ENCODE measurements around the gene FBXO7.

FBXO7 gene

DNA sequence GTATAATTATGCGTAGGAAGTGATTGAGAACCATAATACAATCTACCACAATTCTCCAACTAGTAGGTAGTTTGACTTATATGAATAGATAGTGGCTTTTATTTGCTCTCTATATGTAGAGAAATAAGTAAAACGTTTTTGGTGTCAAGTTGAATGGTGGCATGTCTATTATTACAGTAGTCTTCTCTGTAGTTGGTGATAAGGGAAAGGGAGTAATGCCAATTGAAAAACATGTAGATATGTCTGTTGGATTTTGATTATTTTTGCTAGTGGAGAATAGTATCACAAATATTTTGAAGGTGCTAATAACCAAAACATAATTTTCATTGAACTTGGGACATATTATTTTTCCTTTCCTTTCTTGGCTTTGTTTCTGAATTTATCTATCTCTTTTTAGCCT is 17.5 kb downstream of the FBXO7 start:
- DNase-seq = no peak

DNA sequence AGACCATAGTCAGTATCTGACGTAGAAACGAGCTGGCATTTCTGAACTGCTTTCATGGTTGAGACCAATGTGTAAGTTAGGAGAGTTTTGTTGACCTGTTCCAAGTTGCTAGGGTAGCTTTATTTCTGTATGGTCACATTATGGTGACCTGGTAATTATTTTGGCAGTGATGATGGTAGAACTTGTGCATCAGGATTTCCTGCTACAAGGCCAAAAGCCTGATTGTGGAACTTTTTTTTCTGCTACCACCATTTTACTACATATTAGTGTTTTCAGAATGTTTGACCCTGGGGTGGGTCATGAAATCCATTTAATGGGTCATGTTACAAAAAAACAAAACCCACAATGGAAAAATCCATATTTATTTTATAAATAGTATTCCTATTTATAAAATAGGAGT is 18.9 kb downstream of the FBXO7 start:
- DNase-seq = no peak

DNA sequence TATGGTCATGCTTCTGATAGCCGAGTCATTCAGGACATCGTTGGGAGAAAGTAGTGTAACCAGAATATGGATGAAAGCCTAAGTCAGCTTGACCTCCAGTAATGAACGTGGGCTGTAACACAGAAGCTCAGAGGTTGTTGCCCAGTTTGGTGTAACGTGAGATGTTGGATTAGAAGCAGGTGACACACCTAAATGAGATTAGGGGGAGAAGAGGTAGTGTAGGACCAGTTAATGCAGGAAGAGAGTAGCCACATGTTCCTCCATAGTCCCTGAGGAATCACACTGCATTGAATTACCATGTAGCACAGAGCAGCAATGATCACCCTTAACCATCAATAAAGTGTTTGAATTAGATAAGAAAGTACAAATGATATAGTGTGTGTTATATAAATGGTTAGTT is 20.4 kb downstream of the FBXO7 start:
- no peak for DNase-seq

DNA sequence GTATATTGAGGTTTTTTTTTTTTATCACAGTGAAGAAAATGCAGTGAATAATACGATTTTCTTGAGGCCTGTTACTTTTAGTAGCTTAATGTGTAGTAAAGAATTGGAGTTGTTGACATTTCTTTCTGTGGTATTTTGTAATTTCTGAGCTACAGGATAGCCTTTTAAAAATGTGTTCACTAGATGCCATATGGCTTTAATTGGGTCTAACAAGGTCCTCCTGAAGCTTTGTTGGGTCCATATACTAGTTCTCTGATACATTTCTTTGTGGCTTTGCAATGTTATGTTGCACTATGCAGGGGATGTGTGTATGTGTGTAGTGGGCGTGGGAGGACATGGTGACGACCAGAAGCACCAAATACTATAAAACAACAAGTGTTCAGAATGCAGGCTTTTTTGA is 25.1 kb downstream of the FBXO7 start:
- DNase-seq = no peak

DNA sequence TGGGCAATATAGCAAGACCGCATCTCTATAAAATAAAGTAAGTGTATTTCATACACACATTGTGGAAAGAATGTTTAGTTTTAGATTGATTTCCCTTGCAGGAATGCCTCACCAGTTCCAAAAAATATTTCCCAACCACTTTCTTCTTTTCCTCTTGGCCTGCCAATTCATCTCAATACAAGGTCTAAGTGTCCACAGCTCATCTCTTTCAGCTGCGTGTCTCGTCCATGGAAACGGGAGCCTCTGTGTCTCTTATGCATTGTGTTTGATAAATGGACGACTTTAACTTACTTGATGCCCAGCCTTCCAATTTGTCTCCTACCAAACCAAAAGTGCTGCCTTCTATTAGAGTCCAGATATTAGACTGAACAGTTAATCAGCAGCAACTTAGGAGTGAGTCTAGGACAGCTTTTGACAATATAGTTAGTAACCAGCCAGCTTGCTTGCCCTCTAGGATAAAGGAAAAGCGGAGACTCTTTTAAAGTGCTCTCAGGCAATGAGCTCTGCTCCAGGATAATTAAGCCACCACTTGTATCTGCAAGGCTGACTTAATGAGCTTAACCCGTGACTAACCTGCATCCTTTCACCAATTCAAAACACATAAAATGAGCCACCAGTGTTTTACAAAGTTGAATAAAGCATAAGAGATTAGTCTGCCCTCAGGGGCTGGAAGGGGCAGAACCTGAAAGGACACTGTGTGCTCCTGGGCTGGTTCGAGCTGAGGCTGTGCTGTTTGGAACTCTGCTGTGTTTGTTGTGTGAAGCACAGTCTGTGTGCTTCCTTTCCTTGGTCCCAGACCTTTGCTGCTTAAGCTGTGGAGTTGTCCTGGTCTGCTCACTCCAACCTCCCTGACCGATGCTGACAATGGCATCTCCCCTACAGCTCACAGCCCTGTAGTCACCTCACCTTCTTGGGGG is 27.5 kb downstream of the FBXO7 start:
- no peak for DNase-seq

DNA sequence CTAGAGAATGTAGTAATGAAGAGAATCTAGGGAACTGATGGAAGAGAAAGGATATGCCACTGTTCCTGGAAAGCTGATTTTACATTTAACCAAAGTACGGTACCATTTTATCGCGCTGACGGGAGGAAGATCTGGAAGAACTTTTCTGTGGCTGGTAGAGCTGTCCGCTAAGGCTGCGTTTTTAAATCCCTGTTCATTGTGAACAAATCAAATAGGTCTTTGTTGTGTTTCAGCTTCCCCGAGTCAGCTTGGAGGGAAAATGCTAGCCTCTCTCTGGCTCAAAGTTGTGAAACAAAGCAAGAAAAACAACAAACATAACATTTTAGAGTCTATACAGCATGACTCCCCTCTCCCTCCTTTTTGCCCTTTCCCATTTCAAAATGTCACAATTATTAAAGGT is 34.4 kb downstream of the FBXO7 start:
- DNase-seq = no peak

DNA sequence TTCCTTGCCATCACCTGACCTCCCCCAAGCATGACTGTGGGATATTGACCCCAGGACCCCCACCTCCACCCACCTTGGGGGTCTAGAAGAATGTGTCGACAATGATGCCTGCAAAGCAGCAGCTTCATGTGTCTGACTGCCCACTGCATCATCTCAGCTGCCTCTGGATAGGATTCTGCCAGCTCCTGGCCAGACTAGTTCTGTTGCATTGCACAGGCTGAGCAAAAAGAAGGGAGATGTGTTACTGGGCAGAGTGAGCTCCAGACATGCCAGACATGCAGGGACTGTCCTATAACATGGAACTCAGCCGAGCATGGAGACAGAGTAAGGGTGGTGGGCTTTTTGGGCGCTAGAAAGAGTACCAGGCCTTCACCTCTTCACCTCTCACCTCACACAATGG is 36.7 kb downstream of the FBXO7 start:
- DNase-seq = no peak

DNA sequence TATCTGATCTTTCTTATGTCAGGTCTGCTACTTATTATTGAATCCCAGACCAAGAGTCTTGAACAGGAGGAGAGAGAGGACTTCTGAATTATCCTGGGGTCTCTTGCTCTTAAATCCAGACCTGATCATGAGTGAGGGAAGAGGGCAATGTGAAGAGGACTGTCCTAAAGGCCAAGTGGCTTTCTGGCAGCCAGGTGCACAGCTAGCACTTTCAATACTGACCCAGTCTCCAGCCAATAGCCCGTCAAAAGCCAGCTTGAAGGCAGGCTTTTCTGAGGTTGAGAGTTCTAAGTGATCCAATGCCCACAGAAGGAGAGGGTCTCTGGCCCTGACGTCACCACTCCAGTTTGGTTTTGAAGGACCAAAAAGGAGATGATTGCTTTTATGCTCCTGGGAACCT is 37.2 kb downstream of the FBXO7 start:
- no peak for DNase-seq

DNA sequence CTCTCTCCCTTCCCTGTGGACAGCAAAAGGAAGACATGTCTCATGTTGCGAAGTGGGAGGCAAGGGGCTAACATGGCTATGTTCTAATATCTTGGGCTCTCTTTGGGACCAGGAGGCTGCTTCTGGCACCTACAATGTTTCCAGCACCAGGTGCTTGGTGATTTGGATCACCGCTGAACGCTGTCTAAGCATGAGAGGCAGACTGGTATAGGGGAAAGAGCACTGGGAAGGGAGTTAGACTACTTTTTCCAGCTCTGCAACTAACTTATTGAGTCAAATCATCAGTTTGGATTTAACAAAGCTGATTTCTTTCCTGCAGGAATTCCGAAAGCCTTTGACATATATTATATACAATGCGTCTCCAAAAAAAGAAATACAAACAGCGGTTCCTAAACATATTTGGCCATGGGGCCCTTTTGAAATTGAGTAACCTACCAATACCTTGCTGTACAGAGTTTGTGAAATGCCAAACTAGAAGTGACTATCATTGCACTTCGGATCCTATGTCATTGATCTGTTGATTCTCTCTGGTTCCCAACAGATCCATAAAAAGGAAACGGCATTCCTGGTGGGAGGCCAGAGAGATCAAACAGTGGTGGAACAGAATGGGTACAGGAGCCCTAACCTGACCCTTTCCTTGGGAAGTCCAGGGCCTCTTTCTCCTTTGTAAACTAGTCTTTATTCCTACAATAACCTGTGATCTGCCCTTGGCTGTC is 37.8 kb downstream of the FBXO7 start:
- no peak for DNase-seq

DNA sequence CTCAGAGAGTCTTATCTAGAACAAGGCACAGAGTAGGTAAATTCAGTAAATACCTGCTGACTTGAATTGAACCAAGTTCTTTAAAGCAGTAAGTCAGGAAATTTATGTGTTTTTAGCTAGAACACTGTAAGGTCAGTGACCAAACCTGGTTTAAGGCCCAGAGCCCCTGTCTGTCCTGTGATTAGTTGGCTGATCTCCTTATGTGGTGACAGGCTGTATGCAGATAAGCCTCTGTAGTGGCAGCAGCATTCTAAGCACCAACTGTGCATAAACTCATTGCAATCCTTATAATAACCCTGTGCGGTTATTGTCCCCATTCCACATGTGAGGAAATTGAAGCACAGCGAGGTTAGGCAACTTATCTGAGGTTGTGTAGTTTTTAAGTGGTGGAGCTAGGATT is 40.5 kb downstream of the FBXO7 start:
- DNase-seq = no peak

DNA sequence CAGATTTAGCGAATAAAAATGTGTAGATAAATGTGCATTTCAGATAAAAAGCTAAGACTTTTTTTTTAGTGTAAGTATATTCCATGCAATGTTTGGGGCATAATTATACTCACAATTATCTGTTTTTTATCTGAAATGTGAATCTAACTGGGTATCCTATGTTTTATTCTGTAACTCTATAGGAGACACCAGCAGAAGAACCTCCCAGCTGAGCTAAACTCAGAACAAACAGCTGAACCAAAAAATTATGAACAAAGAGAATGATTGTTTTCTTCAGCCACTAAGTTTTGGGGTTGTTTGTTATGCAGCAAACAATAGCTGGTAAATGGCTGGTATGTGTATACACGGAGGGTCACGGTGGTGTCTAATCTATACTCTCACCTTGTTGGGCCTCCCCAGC is 42.9 kb downstream of the FBXO7 start:
- DNase-seq = no peak

DNA sequence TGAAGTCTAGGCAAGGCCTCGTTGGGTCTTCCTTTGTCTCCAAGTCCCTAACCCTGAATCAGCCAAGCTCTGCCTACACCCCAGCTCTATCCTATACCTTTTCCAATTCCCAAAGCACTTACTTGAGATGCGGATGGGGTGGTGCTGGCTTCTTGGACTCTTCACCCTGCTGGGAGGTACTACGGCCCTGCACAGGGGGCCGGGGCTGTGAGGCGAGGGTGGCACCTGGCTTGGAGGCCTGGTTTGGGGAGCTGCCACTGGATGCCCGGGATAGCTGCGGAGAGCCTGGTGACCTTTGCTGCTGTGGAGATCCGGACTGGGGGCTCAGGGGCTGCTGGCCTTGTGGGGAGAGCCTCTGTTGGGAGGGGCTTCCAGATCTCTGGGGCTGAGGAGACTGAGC is 43.3 kb downstream of the FBXO7 start:
- DNase-seq = no peak

DNA sequence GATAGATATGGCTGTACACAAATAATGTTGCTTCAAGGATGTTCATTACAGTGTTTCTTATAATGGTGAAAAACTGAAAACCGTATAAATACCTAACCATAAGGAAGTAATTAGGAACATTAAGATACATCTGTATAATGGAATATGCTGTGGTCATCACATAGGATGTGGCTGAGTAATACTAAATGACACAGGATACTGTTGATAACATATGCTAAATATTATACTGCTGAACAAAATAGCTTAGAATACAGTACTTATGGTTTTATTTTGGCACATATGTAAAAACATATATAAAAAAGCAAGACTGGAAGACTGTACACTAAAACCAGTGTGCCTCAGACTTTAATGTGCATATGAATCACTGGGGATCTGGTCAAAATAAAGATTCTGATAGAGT is 43.8 kb downstream of the FBXO7 start:
- no peak for DNase-seq

DNA sequence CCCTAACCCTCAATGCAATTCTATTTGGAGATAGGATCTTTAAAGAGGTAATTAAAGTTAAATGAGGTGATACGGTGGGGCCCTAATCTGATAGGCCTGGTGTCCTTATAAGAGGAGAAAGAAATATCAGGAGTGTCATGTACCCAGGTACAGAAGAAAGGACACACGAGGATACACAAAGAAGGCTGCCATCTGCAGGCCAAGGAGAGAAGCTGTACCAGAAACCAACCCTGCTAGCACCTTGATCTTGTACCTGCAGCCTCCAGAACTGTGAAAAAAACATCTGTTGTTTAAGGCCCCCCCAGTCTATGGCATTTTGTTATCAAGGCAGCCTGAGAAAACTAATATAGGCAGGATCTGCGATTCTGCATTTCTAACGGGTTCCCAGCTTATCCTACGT is 44.2 kb downstream of the FBXO7 start:
- DNase-seq = no peak

DNA sequence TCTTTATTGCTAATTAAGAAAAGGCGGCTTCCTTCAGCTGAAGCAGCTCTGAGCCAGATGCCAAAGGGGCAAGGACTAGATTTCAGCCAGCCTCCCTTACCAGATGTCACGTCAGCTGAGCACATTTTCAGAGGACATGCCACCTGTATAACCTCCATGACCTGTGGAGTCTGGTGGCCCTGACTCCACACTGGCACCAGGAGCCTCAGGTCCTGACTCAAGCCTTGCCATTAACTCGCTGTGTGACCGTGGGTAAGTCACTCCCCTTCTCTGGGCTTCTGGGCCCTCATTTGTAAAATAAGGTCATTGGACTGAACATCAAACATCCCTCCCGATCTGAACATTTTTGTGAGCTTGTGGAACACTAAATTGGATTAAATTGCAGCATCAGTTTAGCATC is 46.0 kb downstream of the FBXO7 start:
- no peak for DNase-seq

DNA sequence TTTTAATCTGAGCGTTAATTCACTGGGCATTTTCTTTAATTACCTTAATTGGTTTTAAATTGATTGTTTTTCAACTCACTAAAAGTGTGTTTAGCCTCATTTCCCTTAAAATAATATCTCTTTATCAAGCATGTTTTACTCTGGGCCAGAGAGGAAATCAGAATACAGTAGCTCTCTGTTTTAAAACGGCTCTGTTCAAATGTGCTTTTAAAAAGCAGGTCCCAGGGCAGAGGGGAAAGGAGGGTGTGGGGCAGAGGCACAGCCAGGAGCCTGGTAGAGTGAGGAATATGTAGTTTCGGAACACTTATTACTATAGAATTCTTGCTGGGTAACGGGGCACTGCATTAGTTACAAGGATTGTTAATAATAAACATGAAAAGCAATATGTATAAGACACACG is 47.6 kb downstream of the FBXO7 start:
- DNase-seq = no peak

DNA sequence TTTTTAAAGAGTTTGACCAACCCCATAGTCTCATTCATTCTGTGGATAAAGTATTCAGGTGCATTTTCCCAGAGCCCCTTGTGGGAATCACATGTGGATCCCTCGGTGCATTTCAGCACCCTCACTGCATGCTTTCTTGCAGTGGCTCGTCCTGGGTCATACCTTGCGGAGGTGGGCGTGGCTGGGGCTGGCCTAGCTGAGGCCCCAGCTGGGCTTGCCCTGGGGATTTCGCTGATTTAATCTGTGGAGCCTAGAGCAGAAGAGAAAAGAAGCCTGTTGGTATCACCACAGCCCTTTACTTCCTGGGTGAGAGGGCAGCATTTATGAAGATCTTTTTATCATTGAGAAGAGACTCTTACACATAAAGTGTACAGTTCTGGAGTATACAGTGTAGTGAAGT is 53.1 kb downstream of the FBXO7 start:
- DNase-seq = no peak

DNA sequence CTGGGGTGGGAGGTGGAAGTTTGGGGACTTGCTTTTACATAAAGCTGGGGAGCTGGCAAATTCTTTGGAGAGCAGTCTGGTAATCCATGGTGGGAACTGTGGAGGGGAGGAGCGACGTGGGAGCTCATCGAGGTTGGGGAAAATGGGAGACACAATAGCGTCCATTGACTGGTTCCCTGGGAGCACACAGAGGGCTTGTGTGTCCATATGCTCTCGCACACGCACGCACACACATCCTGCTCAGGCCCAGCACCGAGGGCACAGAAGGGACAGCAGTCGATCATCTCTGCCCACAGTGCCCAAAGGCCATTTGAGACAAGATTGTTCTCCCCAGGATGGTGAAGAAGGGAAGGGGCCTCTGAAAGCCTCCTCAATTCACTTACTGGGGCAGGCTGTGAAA is 53.7 kb downstream of the FBXO7 start:
- no peak for DNase-seq

DNA sequence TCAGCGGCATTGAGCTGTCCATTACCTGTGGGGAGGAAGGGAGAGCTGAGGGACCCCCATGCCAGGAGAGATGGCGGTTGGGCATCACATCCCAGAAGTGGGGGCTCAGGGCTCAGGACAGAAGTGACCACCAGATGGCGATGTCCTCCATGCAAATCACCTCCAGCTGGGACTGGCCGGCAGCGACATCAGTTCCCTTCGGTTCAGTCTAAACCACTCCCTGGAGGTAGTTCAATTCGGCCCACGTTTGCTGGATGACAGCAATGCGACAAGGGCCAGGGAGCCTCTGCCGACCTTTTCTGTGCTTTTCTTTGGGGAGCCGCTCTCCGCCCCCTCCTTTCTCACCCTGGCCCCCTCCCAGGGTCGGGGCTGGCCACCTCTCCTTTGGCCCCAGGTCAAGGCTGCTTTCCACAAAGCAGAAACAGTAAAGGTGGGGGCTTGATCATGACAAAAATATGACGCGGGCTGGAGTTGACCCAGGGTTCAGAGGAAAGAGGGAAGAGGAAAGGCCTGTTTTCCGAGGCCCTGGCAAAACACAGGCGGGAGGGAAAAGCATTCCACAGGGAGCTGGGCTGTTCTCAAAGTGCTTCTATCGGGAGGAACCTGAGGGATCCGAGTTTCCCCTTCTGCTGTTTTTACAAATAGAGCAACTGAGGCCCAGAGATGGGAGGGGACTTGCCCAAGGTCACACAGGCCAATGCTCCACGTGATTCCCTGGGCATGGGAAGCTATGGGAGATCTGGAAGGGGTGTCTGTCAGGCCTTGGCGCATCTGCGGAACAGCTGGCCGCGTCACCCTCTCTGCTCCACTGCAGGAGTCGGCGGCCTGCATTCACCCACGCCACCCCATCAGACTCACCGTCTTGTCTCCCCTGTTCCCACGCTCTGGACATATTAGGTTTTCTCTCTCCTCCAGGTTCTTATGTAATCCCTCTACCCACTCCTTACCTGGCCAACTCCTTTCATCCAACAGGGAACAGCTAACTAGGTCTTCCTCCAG is 54.7 kb downstream of the FBXO7 start:
- DNase-seq = peak; percentile 59

DNA sequence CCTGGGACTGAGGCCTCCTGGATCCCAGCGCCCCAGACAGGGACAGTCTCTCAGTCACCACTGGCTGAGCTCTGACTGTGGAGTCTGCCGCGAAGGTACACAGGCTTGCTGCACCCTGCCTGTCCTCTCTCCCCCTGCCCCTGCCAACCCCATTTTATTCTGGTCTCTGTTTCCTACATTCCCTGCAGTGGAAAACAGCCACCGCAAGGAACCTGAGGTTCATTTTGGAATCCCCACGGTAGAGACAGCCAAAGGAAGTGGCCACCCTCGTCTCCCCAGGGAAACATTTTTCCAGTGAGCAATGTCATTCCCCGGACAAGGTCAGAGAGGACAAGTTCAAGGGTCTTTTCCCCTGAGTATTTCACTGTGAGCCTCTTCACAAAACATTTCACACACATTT is 56.6 kb downstream of the FBXO7 start:
- DNase-seq = no peak

DNA sequence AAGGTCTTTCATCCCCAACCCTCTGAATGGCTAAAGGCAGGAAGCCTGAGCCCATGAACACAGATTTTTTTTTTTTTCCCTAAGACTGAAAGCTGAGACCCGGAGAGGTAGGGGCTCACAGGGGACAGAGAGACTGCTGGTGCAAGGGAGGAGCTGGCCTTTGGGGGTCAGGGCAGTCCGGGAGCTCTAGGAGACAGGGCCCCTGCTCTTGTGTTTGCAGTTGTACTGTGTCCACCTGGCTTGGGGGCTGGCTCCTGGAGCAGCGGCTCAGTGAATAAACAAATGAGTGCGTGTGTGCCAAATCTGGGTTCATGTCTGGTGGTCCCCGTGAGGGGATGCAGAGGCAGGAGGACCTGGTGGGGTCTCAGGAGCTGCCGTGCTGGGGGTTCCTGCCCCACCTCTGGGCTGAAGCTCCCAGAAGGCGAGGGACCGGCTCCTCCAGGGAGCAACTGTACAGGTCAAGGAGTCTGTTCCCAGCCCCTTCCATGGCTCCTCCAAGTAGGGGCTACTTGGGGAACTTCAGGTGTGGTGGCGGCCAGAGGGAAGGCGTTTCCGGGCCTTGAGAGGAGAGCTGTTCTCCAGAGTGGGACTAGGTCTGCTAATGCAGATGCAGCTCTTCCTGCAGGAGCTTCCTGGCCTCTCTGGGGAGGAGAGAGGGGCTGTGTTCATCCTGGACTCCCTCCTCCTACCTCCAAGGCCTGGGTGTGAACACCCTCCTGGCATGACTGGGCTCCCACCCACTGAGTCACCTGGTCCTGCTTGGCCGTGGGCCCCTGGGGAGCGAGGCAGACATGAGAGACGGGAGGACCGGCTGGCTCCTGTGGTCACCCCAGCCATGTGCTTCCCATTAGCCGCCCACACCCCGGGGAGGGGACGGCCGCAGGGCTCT is 57.6 kb downstream of the FBXO7 start:
- no peak for DNase-seq

DNA sequence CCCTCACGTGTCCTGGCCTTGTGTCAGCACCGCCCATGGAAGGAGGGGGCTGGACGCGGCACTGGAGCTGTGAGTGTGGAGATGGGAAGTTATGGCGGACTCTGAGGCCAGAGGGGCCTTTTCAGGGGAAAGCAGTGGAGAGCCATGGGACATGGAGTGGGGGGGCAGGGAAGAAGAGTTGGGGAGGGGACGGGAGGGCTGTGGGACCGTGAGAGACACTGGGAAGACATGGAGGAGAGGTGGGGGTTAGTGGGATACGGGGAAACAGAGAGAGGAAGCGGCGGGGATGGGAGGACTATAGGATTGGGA is 58.2 kb downstream of the FBXO7 start:
- no peak for DNase-seq

Measured in COR-L47 (cell line).